ENCODE results near the gene DSCAM. TPM values are rescaled to one million over a fixed set of nuclear protein-coding genes. Genes with fewer than 3 reads are reported as not detected.

DSCAM gene
- total RNA-seq, 4 donors from 2014 or later: 0.03 TPM; not detected in 3

DNA sequence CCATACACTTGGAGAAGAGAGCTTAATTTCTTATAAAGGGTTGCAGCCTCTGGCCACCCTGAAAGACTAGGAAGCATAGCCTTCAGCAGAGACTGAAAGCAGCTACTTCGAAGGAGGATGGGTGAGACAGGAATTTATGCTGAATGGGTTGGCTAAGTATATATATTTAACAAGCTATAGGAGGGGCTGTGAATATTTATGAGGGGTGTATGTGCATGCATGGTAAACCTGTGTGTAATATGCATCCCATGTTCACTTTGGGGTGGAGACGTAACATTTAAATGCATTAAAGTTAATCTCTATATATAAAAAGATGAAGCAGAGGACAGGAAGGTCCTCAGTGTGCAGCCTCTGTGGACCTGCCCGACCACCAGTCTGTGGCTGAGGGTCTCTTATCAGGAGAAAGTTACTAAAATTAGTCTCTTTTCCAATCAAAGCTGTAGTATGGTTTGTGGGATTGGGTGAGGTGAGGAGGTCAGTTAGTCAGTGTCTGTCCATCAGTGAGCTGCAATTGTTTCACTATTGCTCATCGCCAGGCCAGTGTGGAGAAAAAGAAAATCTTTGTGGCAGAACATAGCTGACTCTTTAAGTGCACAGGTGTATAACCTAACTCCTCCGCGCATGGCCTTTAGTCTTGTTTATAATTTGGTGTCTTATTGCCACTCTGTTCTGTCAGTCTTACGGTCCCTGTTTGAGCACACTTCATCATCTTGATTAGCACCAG is 35.4 kb upstream of the DSCAM start:
- in situ Hi-C loops (cut with MboI; ENCODE audit: low sequenced_read_pairs in 4 of 4): no loop called here
- Histone ChIP-seq H3K36me3 (no peaks in the 10 kb centered on the region), H3K9me3 (no peaks in the 10 kb centered on the region), H3K4me1 (no peaks in the 10 kb centered on the region), H3K27me3 (no peaks in the 10 kb centered on the region), H3K27ac (no peak overlapping the region), H3K4me3 (no peak overlapping the region)
- no peak for DNase-seq
- no peak for ATAC-seq
- intact Hi-C loops (cut with DNase I; ENCODE audit: low total_unique reads): no loop called here
- TF ChIP-seq POLR2A (IDR thresholded peaks at IDR 0.05) (no peak), CTCF (IDR thresholded peaks at IDR 0.05 in 4 of 5, conservative IDR thresholded peaks at IDR 0.05 in 1 of 5) (no peak)

- Histone ChIP-seq H3K9me3 (no peaks in the 10 kb centered on the region), H3K4me1 (no peaks in the 10 kb centered on the region), H3K27ac (no peak overlapping the region), H3K4me3 (no peak overlapping the region), H3K36me3 (no peaks in the 10 kb centered on the region), H3K27me3 (no peaks in the 10 kb centered on the region)
- TF ChIP-seq POLR2A (IDR thresholded peaks at IDR 0.05) (no peak), CTCF (IDR thresholded peaks at IDR 0.05 in 4 of 5, conservative IDR thresholded peaks at IDR 0.05 in 1 of 5) (no peak)
- no peak for DNase-seq
- in situ Hi-C loops (cut with MboI; ENCODE audit: low sequenced_read_pairs in 4 of 4) (no loop called here), intact Hi-C loops (cut with DNase I; ENCODE audit: low total_unique reads) (no loop called here)
- ATAC-seq: no peak
Measured at GRCh38 chr21:40881767-40882166, 34.8 kb upstream of the DSCAM start.

DNA sequence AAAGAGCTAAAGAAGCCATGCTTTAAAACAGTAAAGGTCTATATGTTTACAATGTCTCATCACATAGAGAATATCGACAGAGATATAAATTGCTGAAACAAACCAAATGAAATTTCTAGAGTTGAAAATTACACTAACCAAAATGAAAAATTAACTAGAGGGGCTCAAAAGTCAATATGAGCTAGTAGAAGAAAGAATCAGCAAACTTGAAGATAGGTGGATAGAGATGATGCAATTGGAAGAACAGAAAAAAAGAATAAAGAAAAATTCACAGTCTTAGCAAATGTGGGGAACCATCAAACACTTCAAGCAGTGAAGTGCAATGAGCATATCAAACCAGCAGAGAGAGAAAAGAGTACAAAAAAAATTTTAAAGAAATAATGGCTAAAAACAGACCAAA is 24.1 kb upstream of the DSCAM start:
- H3K9me3 ChIP-seq: no peaks in the 10 kb centered on the region
- TF ChIP-seq CTCF (IDR thresholded peaks at IDR 0.05 in 4 of 5, conservative IDR thresholded peaks at IDR 0.05 in 1 of 5) (no peak), POLR2A (IDR thresholded peaks at IDR 0.05) (no peak)
- H3K36me3 ChIP-seq: no peaks in the 10 kb centered on the region
- no peak for ATAC-seq
- no peak overlapping the region for H3K4me3 ChIP-seq
- intact Hi-C loops (cut with DNase I; ENCODE audit: low total_unique reads) (no loop called here), in situ Hi-C loops (cut with MboI; ENCODE audit: low sequenced_read_pairs in 4 of 4) (no loop called here)
- no peaks in the 10 kb centered on the region for H3K27me3 ChIP-seq
- H3K27ac ChIP-seq: no peak overlapping the region
- no peaks in the 10 kb centered on the region for H3K4me1 ChIP-seq
- no peak for DNase-seq

DNA sequence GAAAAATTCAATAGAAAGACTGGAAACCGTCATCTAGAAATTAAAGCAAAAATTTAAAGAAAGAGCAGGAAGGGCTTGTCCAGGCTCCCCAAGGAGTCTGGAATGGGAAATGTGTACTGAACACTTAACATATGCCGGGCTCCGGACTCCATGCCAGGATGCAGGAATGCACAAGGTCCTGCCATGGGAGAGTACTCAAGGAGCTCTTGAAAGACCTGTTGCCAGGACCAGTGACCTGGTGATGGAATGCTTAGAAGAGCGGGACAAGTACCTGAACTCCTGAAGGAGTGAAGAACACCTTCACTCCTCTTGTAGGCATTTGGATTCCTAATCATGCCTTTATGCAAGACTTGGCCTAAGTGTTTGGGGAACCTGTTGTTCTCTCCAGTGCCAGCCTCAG is 16.9 kb upstream of the DSCAM start:
- H3K27me3 ChIP-seq: no peaks in the 10 kb centered on the region
- H3K36me3 ChIP-seq: no peaks in the 10 kb centered on the region
- no peak overlapping the region for H3K27ac ChIP-seq
- no peak overlapping the region for H3K4me3 ChIP-seq
- H3K4me1 ChIP-seq: no peaks in the 10 kb centered on the region
- TF ChIP-seq POLR2A (IDR thresholded peaks at IDR 0.05) (no peak), CTCF (IDR thresholded peaks at IDR 0.05 in 4 of 5, conservative IDR thresholded peaks at IDR 0.05 in 1 of 5) (no peak)
- in situ Hi-C loops (cut with MboI; ENCODE audit: low sequenced_read_pairs in 4 of 4): no loop called here
- intact Hi-C loops (cut with DNase I; ENCODE audit: low total_unique reads): no loop called here
- DNase-seq (no peak), ATAC-seq (no peak)
- H3K9me3 ChIP-seq: no peaks in the 10 kb centered on the region

- H3K4me3 ChIP-seq: no peak overlapping the region
- H3K9me3 ChIP-seq: no peaks in the 10 kb centered on the region
- no peak for ATAC-seq
- intact Hi-C loops (cut with DNase I; ENCODE audit: low total_unique reads) (no loop called here), in situ Hi-C loops (cut with MboI; ENCODE audit: low sequenced_read_pairs in 4 of 4) (no loop called here)
- no peaks in the 10 kb centered on the region for H3K27me3 ChIP-seq
- DNase-seq: no peak
- no peaks in the 10 kb centered on the region for H3K4me1 ChIP-seq
- no peak overlapping the region for H3K27ac ChIP-seq
- TF ChIP-seq CTCF (IDR thresholded peaks at IDR 0.05 in 4 of 5, conservative IDR thresholded peaks at IDR 0.05 in 1 of 5) (no peak), POLR2A (IDR thresholded peaks at IDR 0.05) (no peak)
- H3K36me3 ChIP-seq: no peaks in the 10 kb centered on the region
Measured at GRCh38 chr21:40858517-40858916, 11.6 kb upstream of the DSCAM start.
